Endothelial cell of umbilical vein (primary cell): Measurements from ENCODE around the gene OPRL1.

Source experiments
- JUN ChIP-seq: IDR thresholded peaks from 2 replicates; pipeline ENCODE4 v1.6.1; 2011; ENCODE audit warnings: borderline replicate concordance, low read depth; ENCODE audit not compliant: insufficient read length, insufficient read depth
- TF ChIP-seq, protein P1 (sequence below), 2 donors: IDR thresholded peaks; 1 replicate in 1 of 2; 2 replicates in 1 of 2; pipeline ENCODE4 v1.5.1; 2011; ENCODE audit warnings: low read length in 2 of 2, mild to moderate bottlenecking in 2 of 2, moderate library complexity in 2 of 2, control low read depth in 1 of 2, inconsistent platforms in 1 of 2, low read depth in 1 of 2; ENCODE audit not compliant: insufficient read depth in 1 of 2; ENCODE audit errors: extremely low read depth in 1 of 2

DNA sequence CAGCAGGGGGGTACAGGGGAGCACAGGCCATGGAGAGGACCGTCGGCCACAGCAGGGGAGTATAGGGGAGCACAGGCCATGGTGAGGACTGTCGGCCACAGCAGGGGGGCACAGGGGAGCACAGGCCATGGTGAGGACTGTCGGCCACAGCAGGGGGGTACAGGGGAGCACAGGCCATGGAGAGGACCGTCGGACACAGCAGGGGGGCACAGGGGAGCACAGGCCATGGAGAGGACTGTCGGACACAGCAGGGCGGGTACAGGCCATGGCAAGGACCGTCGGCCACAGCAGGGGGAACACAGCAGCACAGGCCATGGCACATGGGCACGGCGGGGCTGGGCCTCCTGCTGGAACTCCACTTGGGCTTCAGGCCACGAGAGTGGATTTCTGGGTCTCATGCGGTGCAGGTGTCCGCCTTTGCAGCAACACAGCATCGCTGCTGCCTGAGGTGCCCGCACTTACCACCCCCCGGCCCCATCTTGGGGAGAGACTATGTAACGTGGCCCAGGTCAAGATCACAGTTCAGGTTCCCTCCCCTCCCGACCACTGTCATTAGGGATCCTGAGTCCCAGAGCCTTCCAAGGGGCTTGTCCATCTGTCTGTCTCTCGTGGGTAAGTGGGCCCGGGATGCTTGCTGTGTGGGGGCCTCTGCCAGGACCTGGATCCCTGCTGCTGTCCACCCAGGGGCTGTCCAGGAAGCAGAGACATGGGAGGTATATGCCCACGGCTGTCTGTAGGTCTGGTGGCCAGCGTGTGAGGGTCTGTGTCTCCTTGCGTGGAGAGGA, 25.0 kb downstream of the OPRL1 start:
- TF ChIP-seq, protein P1, sequence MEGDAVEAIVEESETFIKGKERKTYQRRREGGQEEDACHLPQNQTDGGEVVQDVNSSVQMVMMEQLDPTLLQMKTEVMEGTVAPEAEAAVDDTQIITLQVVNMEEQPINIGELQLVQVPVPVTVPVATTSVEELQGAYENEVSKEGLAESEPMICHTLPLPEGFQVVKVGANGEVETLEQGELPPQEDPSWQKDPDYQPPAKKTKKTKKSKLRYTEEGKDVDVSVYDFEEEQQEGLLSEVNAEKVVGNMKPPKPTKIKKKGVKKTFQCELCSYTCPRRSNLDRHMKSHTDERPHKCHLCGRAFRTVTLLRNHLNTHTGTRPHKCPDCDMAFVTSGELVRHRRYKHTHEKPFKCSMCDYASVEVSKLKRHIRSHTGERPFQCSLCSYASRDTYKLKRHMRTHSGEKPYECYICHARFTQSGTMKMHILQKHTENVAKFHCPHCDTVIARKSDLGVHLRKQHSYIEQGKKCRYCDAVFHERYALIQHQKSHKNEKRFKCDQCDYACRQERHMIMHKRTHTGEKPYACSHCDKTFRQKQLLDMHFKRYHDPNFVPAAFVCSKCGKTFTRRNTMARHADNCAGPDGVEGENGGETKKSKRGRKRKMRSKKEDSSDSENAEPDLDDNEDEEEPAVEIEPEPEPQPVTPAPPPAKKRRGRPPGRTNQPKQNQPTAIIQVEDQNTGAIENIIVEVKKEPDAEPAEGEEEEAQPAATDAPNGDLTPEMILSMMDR (IDR thresholded peaks at IDR 0.05; ENCODE audit: extremely low read depth in 1 of 2, insufficient read depth in 1 of 2, low read depth in 1 of 2, low read length in 2 of 2): no peak
- no peak for TF ChIP-seq JUN
